Type B pancreatic cell (in vitro differentiated cells): ENCODE results near the gene C5orf24. TPM values are rescaled to one million over a fixed set of nuclear protein-coding genes. Genes with fewer than 3 reads are reported as not detected.
"Not testable (repeated sequence)": the region's sequence is repeated elsewhere in the genome, so short reads cannot be mapped to it uniquely, and the experiment has no call there.

Source experiments
- DNase-seq: peaks from one replicate; pipeline ENCODE4 v3.0.0; 2021; ENCODE audit warnings: mixed read lengths; ENCODE audit not compliant: unreplicated experiment; ENCODE audit errors: extremely low spot score
- H3K27ac Mint-ChIP-seq: 2 replicates; pipeline ENCODE4 v1.8.0; 2021; ENCODE audit warnings: mild to moderate bottlenecking, mixed read lengths
- H3K27me3 Mint-ChIP-seq: 2 replicates; pipeline ENCODE4 v1.8.0; 2021; ENCODE audit warnings: mixed read lengths
- H3K36me3 Mint-ChIP-seq: 2 replicates; pipeline ENCODE4 v1.8.0; 2021; ENCODE audit warnings: mixed read lengths
- H3K4me1 Mint-ChIP-seq: one replicate; pipeline ENCODE4 v1.8.0; 2021; ENCODE audit warnings: mixed read lengths; ENCODE audit not compliant: unreplicated experiment
- H3K4me3 Mint-ChIP-seq: 2 replicates; pipeline ENCODE4 v1.8.0; 2021; ENCODE audit warnings: mild to moderate bottlenecking, mixed read lengths
- H3K9me3 Mint-ChIP-seq: 2 replicates; pipeline ENCODE4 v1.8.0; 2021; ENCODE audit warnings: mixed read lengths
- total RNA-seq: library from RNA; stranded (reverse); gene quantifications from 2 replicates; pipeline ENCODE4 v1.2.1, GENCODE V29; 2021; ENCODE audit warnings: low replicate concordance
- TF ChIP-seq, protein P1 (sequence below): fragments of 200-600 bp; sonication (generic); conservative IDR thresholded peaks from 2 replicates; pipeline ENCODE4 v1.5.0; 2021; ENCODE audit warnings: antibody characterized with exemption, mild to moderate bottlenecking

The C5orf24 gene
- total RNA-seq, 1 donor from 2014 or later, result 62.9 TPM

DNA sequence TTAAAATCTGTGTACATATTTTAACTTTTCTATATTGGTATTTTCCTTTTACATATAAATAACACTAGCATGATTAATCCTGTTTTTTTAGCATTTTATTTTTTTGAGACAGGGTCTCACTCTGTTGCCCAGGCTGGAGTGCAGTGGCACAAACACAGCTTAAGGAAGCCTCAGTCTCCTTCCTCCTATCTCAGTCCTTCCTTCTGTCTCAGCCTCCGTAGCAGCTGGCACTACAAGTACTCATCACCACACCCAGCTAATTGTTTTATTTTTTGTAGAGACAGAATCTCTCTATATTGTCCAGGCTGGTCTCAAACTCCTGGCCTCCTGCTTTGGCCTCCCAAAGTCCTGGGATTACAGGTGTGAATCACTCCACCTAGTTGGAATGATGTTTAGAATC, 1.5 kb upstream of the C5orf24 start:
- H3K4me1 Mint-ChIP-seq, result peaks cover 16% of the 10 kb centered on the region
- TF ChIP-seq, protein P1, sequence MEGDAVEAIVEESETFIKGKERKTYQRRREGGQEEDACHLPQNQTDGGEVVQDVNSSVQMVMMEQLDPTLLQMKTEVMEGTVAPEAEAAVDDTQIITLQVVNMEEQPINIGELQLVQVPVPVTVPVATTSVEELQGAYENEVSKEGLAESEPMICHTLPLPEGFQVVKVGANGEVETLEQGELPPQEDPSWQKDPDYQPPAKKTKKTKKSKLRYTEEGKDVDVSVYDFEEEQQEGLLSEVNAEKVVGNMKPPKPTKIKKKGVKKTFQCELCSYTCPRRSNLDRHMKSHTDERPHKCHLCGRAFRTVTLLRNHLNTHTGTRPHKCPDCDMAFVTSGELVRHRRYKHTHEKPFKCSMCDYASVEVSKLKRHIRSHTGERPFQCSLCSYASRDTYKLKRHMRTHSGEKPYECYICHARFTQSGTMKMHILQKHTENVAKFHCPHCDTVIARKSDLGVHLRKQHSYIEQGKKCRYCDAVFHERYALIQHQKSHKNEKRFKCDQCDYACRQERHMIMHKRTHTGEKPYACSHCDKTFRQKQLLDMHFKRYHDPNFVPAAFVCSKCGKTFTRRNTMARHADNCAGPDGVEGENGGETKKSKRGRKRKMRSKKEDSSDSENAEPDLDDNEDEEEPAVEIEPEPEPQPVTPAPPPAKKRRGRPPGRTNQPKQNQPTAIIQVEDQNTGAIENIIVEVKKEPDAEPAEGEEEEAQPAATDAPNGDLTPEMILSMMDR, result no peak
- no peak overlapping the region for H3K4me3 Mint-ChIP-seq
- no peaks in the 10 kb centered on the region for H3K27me3 Mint-ChIP-seq
- peaks cover 19% of the 10 kb centered on the region for H3K36me3 Mint-ChIP-seq
- no peak overlapping the region for H3K27ac Mint-ChIP-seq
- DNase-seq, result no peak
- no peaks in the 10 kb centered on the region for H3K9me3 Mint-ChIP-seq

DNA sequence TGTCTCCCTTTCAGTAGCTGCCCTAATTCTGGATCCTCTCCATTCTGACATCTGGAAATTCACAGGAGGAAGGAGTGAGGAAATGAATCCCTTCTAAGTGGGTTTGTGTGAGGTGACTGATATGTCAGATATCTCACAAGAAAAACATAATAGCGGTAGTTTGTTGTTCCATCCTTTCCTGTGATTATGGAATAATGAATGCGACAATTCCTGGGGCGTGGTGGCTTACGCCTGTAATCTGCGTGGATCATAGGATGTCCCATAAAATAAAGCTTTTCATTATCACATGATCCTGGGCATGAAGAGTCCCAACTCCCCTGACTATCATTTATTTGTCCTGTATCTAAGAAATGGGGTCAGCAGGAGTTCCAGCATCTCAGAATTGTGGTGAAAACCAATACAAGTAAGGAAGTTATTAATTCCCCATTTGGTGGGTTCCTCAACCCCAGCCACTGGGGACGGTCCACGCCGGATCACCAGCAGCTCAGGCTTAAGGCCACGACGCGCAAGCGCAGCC, 375 bp upstream of the C5orf24 start:
- TF ChIP-seq, protein P1, result peak; percentile 26
- Mint-ChIP-seq H3K27me3 (no peaks in the 10 kb centered on the region), H3K27ac (peak overlapping the region; percentile 95), H3K4me3 (peak overlapping the region; percentile 90), H3K4me1 (peaks cover 16% of the 10 kb centered on the region), H3K9me3 (no peaks in the 10 kb centered on the region), H3K36me3 (peaks cover 15% of the 10 kb centered on the region)
- no peak for DNase-seq

DNA sequence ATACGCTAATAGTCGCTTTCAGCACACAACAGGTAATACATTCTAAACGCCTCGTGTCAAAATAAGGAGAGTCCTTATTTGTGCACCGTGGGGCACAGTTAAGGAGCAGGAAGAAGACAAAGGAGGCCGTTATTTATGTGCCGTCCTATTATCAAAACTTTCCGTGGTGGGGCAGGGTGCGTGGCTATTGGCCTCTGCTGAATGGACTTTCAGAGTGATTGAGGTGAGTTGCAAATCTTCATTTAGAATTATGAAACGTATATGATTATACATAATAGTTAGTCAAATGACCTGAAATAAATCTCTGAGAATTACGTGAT, 833 bp downstream of the C5orf24 start:
- H3K36me3 Mint-ChIP-seq, result peaks cover 14% of the 10 kb centered on the region
- no peaks in the 10 kb centered on the region for H3K9me3 Mint-ChIP-seq
- TF ChIP-seq, protein P1, result no peak
- no peak for DNase-seq
- H3K27me3 Mint-ChIP-seq, result no peaks in the 10 kb centered on the region
- H3K4me3 Mint-ChIP-seq, result peak overlapping the region; percentile 90
- peaks cover 23% of the 10 kb centered on the region for H3K4me1 Mint-ChIP-seq
- H3K27ac Mint-ChIP-seq, result peak overlapping the region; percentile 95

DNA sequence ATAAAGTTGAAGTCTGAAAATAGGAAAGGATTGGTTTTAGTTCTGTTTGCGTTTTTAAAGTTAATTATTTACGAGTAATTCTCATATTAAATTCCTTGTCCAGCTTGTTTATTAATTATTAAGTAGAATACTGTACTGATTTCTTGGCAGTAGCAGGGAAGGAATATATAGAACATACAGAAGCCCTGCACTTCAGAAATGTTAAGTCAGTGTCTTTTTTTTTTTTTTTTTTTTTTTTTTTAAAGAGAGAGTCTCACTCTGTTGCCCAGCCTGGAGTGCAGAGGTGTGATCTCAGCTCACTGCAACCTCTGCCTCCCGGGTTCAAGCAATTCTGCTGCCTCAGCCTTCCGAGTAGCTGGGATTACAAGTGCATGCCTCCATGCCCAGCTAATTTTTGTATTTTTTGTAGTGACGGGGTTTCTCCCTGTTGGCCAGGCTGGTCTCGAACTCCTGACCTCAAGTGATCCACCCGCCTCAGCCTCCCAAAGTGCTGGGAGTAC, 3.7 kb downstream of the C5orf24 start:
- not testable (repeated sequence) for H3K9me3 Mint-ChIP-seq, H3K27ac Mint-ChIP-seq, DNase-seq, H3K4me3 Mint-ChIP-seq, H3K27me3 Mint-ChIP-seq
- H3K4me1 Mint-ChIP-seq, result peaks cover 24% of the 10 kb centered on the region
- peaks cover 14% of the 10 kb centered on the region for H3K36me3 Mint-ChIP-seq

DNA sequence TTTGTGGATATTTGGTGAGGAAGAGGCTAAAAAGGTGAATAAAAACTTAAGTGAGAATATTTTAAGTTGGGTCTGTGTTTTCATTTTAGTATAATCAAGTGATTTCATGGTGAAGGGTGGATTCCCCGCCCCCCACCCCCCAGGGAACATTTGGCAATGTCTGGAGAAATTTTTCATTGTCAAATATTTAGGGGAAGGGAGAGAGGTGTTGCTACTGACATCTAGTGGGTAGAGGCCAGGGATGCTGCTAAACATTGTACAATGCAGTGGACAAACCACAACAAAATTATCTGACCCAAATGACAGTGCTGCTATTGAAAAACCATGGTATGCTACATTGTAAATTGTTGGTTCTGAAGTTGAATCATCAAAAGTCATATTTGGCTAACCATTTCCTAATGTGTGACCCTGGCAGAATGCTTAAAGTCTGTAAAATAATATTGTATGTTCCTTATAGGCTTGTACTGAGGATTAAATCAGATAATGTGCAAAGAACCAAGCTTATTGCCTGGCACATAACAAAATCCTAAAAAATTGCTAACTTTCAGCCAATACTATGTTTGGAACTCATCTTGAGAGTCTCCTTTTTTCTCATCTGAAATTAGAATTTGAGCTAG, 5.6 kb downstream of the C5orf24 start:
- no peak for DNase-seq
- H3K4me3 Mint-ChIP-seq, result peak overlapping the region; percentile 47

DNA sequence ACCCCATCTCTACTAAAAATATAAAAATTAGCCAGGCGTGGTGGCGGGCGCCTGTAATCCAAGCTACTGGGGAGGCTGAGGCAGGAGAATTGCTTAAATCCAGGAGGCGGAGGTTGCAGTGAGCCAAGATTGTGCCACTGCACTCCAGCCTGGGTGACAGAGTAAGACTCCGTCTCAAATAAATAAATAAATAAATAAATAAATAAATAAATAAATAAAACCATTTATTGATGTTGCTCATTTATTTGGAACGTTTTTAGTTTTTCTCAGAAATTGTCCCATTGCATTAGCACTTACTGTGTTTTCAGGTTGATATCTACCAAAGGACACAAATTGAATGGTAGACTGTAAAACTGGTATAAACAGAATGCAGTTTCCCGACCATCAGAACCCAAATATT, 10.7 kb downstream of the C5orf24 start:
- H3K9me3 Mint-ChIP-seq, DNase-seq, H3K4me1 Mint-ChIP-seq, H3K27me3 Mint-ChIP-seq, H3K4me3 Mint-ChIP-seq, H3K27ac Mint-ChIP-seq: not testable (repeated sequence)
- peaks cover 25% of the 10 kb centered on the region for H3K36me3 Mint-ChIP-seq

More for the DNA sequence above, 5.6 kb downstream of the C5orf24 start:
- H3K27me3 Mint-ChIP-seq, result no peaks in the 10 kb centered on the region
- TF ChIP-seq, protein P1, result peak; percentile 56
- H3K27ac Mint-ChIP-seq, result peak overlapping the region; percentile 63
- H3K9me3 Mint-ChIP-seq, result no peaks in the 10 kb centered on the region
- H3K4me1 Mint-ChIP-seq, result peaks cover 14% of the 10 kb centered on the region
- peaks cover 19% of the 10 kb centered on the region for H3K36me3 Mint-ChIP-seq
